OCI-LY7 (cell line): ENCODE data around the gene FKBP1B. TPM values are rescaled to one million over a fixed set of nuclear protein-coding genes. Genes with fewer than 3 reads are reported as not detected.

Source experiments
- BruUV-seq: library from RNA; stranded (reverse); fragments of 400-500 nt; replicated peaks from 2 replicates; lab custom pipeline; 2021; lab: Mats Ljungman, UMichigan
- CTCF ChIA-PET: fragments of 300-600 bp; sonication (Branson Sonifier 250); formaldehyde crosslinking; loops from one replicate; lab custom pipeline; 2022; ENCODE audit warnings: antibody characterized with exemption; ENCODE audit not compliant: unreplicated experiment; lab: Charles Lee
- POLR2A ChIA-PET: fragments of 300-600 bp; sonication (Branson Sonifier 250); formaldehyde crosslinking; loops from one replicate; lab custom pipeline; 2022; ENCODE audit warnings: antibody characterized with exemption; lab: Charles Lee
- DNase-seq: peaks from one replicate; pipeline ENCODE4 v3.0.0-alpha.2; 2015; ENCODE audit warnings: low spot score
- H2AFZ ChIP-seq: fragments of 200-600 bp; sonication (generic), shearing (Covaris generic); 2 replicates; pipeline ENCODE4 v1.6.1; 2014; ENCODE audit warnings: mild to moderate bottlenecking, antibody characterized with exemption, low read length, moderate library complexity
- H3K27ac ChIP-seq: fragments of 200-600 bp; sonication (generic); 2 replicates; pipeline ENCODE4 v1.5.1; 2014; ENCODE audit warnings: mixed run types, low read depth, mild to moderate bottlenecking, moderate library complexity, low read length, inconsistent platforms; ENCODE audit not compliant: poor library complexity, severe bottlenecking
- H3K36me3 ChIP-seq: fragments of 200-600 bp; sonication (generic); 2 replicates; pipeline ENCODE4 v1.6.1; 2014; ENCODE audit warnings: mild to moderate bottlenecking, antibody characterized with exemption, low read length, moderate library complexity, mixed read lengths; ENCODE audit not compliant: insufficient read depth
- H3K4me1 ChIP-seq: fragments of 200-600 bp; sonication (generic); 2 replicates; pipeline ENCODE4 v1.5.1; 2014; ENCODE audit warnings: mild to moderate bottlenecking, low read length; ENCODE audit not compliant: insufficient read depth, poor library complexity, severe bottlenecking
- H3K4me2 ChIP-seq: fragments of 200-600 bp; sonication (generic); 2 replicates; pipeline ENCODE4 v1.6.1; 2014; ENCODE audit warnings: mild to moderate bottlenecking, low read length
- H3K4me3 ChIP-seq: fragments of 200-600 bp; sonication (generic); 2 replicates; pipeline ENCODE4 v1.5.1; 2014; ENCODE audit warnings: mild to moderate bottlenecking, low read depth, low read length; ENCODE audit not compliant: poor library complexity, severe bottlenecking
- H3K79me2 ChIP-seq: fragments of 200-600 bp; sonication (generic); 2 replicates; pipeline ENCODE4 v1.6.1; 2016; ENCODE audit warnings: low read depth, mild to moderate bottlenecking, low read length, moderate library complexity, mixed read lengths; ENCODE audit not compliant: insufficient read depth
- H3K9me2 ChIP-seq: fragments of 200-600 bp; sonication (generic); 2 replicates; pipeline ENCODE4 v1.6.1; 2016; ENCODE audit warnings: mild to moderate bottlenecking, low read length, mixed read lengths; ENCODE audit not compliant: insufficient read depth
- H3K9me3 ChIP-seq: fragments of 200-600 bp; sonication (generic); 2 replicates; pipeline ENCODE4 v1.6.1; 2014; ENCODE audit warnings: mild to moderate bottlenecking, mixed run types, low read length, mixed read lengths
- H4K20me1 ChIP-seq: fragments of 200-600 bp; sonication (generic); 2 replicates; pipeline ENCODE4 v1.6.1; 2014; ENCODE audit warnings: mild to moderate bottlenecking, antibody characterized with exemption, low read length, moderate library complexity, mixed read lengths; ENCODE audit not compliant: insufficient read depth
- EZH2phosphoT487 ChIP-seq: fragments of 200-600 bp; sonication (generic); IDR thresholded peaks from 2 replicates; pipeline ENCODE4 v1.6.1; 2018; ENCODE audit warnings: low read depth, borderline replicate concordance, mild to moderate bottlenecking, mixed run types, antibody characterized with exemption, low read length, moderate library complexity, mixed read lengths
- intact Hi-C: fragments of 100-400 bp; cut with micrococcal nuclease; formaldehyde crosslinking; loops from one replicate; pipeline ENCODE4 v1.10.0; 2022; ENCODE audit not compliant: unreplicated experiment
- total RNA-seq, 2 experiments: library from RNA; depleted of rRNA in 1 of 2; stranded (reverse); fragments of >200 nt in 1 of 2; shearing (Covaris generic) in 1 of 2; gene quantifications; 2 replicates each; pipeline ENCODE4 v1.2.3, GENCODE V29; 2014 to 2022
- TF ChIP-seq, protein P1 (sequence below): fragments of 200-600 bp; sonication (generic); conservative IDR thresholded peaks from 2 replicates; pipeline ENCODE4 v1.5.1; 2014; ENCODE audit warnings: mild to moderate bottlenecking, antibody characterized with exemption, low read length, moderate library complexity, mixed read lengths

Gene FKBP1B
- total RNA-seq, 2 experiments from 2014 or later, result 1.5 to 3.2 TPM

DNA sequence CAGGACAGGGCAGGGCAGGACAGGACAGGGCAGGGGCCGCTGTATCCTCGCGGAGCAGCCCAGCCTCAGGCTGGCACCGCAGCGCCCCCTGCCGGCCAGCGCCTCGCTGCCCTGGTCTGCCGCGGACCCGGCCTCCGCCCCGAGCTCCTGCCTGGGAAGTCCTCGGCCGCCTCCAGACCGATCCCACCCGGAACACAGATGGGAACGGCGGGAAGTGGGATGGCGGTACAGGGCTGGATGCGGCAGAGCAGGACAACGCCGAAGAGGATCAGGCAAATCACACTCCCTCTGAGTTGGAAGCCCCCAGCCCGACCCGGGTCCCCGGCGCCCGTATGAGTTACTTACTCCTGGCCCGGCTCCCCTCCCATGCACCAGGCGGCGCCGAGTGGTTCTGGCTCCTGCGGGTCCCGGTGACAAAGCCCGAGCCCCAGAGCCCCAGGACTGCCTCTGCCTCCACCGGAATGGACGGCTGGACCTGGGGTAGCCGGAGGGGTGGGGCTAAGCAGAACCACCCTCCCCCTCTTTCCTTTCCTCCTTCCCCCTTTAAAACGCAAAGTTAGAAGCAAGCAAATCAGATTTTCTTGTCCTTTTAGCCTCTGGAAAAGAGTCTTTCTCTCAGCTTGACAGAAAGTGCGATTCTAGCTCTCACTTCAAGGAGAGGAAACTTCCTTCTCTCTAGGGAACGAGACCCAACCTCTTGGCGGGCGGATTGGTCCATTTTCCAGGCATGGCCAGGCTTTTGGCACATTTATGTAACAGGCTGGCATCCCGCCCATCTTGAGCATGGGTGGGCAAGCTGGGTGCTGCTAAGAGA, 35.1 kb downstream of the FKBP1B start, which contains the start of gene TP53I3:
TSS of gene TP53I3 (minus strand) at position 449 of the 814 bp plus-strand sequence. CDS start 508 bp downstream, outside the sequence.
- CTCF ChIA-PET, result interaction anchor here (0.8 to 1.4 kb wide), 2 partner anchors 8 to 160 kb away, joined by 3 to 8 read pairs; partner anchors contain the start of gene SF3B6
- H3K9me2 ChIP-seq, result no peaks in the 10 kb centered on the region
- no peaks in the 10 kb centered on the region for H4K20me1 ChIP-seq
- intact Hi-C loops, result loop anchor here (2.0 kb wide), 5 partner anchors 58 to 298 kb away; partner anchors contain the start of gene ATAD2B
- no peaks in the 10 kb centered on the region for H3K36me3 ChIP-seq
- TF ChIP-seq, protein P1, sequence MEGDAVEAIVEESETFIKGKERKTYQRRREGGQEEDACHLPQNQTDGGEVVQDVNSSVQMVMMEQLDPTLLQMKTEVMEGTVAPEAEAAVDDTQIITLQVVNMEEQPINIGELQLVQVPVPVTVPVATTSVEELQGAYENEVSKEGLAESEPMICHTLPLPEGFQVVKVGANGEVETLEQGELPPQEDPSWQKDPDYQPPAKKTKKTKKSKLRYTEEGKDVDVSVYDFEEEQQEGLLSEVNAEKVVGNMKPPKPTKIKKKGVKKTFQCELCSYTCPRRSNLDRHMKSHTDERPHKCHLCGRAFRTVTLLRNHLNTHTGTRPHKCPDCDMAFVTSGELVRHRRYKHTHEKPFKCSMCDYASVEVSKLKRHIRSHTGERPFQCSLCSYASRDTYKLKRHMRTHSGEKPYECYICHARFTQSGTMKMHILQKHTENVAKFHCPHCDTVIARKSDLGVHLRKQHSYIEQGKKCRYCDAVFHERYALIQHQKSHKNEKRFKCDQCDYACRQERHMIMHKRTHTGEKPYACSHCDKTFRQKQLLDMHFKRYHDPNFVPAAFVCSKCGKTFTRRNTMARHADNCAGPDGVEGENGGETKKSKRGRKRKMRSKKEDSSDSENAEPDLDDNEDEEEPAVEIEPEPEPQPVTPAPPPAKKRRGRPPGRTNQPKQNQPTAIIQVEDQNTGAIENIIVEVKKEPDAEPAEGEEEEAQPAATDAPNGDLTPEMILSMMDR, result peak; percentile 89
- no peak for TF ChIP-seq EZH2phosphoT487
- DNase-seq, result peak; percentile 75
- H3K4me3 ChIP-seq, result peak within 1 kb of the TSS; percentile 67
- H2AFZ ChIP-seq, result peak within 1 kb of the TSS; percentile 83; the same call in 1 of the 2 replicates
- H3K4me1 ChIP-seq, result peaks cover 15% of the 10 kb centered on the region
- no peaks in the 10 kb centered on the region for H3K9me3 ChIP-seq
- H3K27ac ChIP-seq, result peak within 1 kb of the TSS; percentile 31
- BruUV-seq, result no TSS peak
- H3K4me2 ChIP-seq, result peak within 1 kb of the TSS; percentile 80
- POLR2A ChIA-PET, result interaction anchor here (0.5 to 2.2 kb wide), 3 partner anchors 158 to 240 kb away, joined by 3 to 13 read pairs (median 3); partner anchors contain the start of gene ATAD2B
- H3K79me2 ChIP-seq, result no peaks in the 10 kb centered on the region

DNA sequence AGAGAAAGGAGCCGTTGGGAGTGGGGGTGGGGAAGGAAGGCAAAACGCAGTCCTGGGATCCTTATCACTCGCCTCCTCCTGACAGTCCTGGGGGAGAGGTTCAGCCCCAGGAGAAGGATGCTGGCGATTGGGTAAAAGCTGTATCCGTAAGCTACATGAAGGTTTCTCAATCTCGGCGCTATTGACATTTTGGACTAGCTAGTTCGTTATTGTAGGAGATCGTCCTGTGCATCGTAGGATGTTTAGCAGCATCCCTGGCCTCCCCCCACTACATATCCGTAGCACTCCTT, 35.6 kb downstream of the FKBP1B start:
- Histone ChIP-seq H3K79me2 (no peaks in the 10 kb centered on the region), H3K4me1 (peaks cover 15% of the 10 kb centered on the region), H3K9me2 (no peaks in the 10 kb centered on the region), H4K20me1 (no peaks in the 10 kb centered on the region), H3K27ac (no peak overlapping the region), H3K4me2 (peak overlapping the region; percentile 80), H3K36me3 (no peaks in the 10 kb centered on the region), H2AFZ (peak overlapping the region; percentile 83; the same call in 1 of the 2 replicates), H3K9me3 (no peaks in the 10 kb centered on the region), H3K4me3 (peak overlapping the region; percentile 67)
- intact Hi-C loops, result loop anchor here (2.0 kb wide), 5 partner anchors 58 to 298 kb away; partner anchors contain the start of gene ATAD2B
- POLR2A ChIA-PET, result interaction anchor here (0.6 kb wide), 1 partner anchor 196 kb away, joined by 3 read pairs; no protein-coding TSS in a partner anchor
- CTCF ChIA-PET, result interaction anchor here (1.4 kb wide), 1 partner anchor 9 kb away, joined by 8 read pairs; the partner anchor contains the start of gene SF3B6
- BruUV-seq, result no TSS peak
- TF ChIP-seq, protein P1, result no peak
- TF ChIP-seq EZH2phosphoT487, result no peak
- no peak for DNase-seq
